NT2/D1 (cell line): Measurements from ENCODE around the gene PANX2.

ENCODE experiments used
- DNase-seq: peaks from one replicate; pipeline ENCODE4 v3.0.0-alpha.2; 2011; ENCODE audit warnings: low read depth, low spot score
- H3K27me3 ChIP-seq: 2 replicates; pipeline ENCODE4 v1.6.0; 2011; ENCODE audit warnings: mild to moderate bottlenecking; ENCODE audit not compliant: insufficient read length, insufficient read depth
- H3K36me3 ChIP-seq: 2 replicates; pipeline ENCODE4 v1.6.1; 2011; ENCODE audit warnings: mild to moderate bottlenecking, low read length, mixed read lengths; ENCODE audit not compliant: insufficient read depth, insufficient read length
- H3K4me1 ChIP-seq: 2 replicates; pipeline ENCODE4 v1.5.1; 2011; ENCODE audit not compliant: insufficient read depth, insufficient read length
- H3K4me3 ChIP-seq: 2 replicates; pipeline ENCODE4 v1.5.1; 2011; ENCODE audit warnings: low read depth; ENCODE audit not compliant: insufficient read length
- H3K9ac ChIP-seq: 2 replicates; pipeline ENCODE4 v1.6.0; 2011; ENCODE audit warnings: low read depth; ENCODE audit not compliant: insufficient read length
- H3K9me3 ChIP-seq: 2 replicates; pipeline ENCODE4 v1.5.1; 2011; ENCODE audit warnings: mild to moderate bottlenecking, low read length; ENCODE audit not compliant: insufficient read depth
- SUZ12 ChIP-seq: IDR thresholded peaks from 2 replicates; pipeline ENCODE4 v1.6.1; 2011; ENCODE audit not compliant: insufficient read length, insufficient read depth; ENCODE audit errors: extremely low read depth
- YY1 ChIP-seq: IDR thresholded peaks from 2 replicates; pipeline ENCODE4 v1.6.1; 2011; ENCODE audit not compliant: insufficient read length, insufficient read depth
- ZNF274 ChIP-seq: IDR thresholded peaks from 2 replicates; pipeline ENCODE4 v1.6.1; 2011; ENCODE audit warnings: mild to moderate bottlenecking, low read depth, low read length

The PANX2 gene

GRCh38 chr22:50174382-50175190 is 4.1 kb downstream of the PANX2 start:
- H3K27me3 ChIP-seq: peaks cover 15% of the 10 kb centered on the region
- peaks cover 12% of the 10 kb centered on the region for H3K4me1 ChIP-seq
- no peak for TF ChIP-seq YY1
- TF ChIP-seq ZNF274: no peak
- TF ChIP-seq SUZ12: no peak
- no peaks in the 10 kb centered on the region for H3K9me3 ChIP-seq
- H3K9ac ChIP-seq: no peak overlapping the region
- no peak for DNase-seq
- H3K4me3 ChIP-seq: no peak overlapping the region
- H3K36me3 ChIP-seq: no peaks in the 10 kb centered on the region

DNA sequence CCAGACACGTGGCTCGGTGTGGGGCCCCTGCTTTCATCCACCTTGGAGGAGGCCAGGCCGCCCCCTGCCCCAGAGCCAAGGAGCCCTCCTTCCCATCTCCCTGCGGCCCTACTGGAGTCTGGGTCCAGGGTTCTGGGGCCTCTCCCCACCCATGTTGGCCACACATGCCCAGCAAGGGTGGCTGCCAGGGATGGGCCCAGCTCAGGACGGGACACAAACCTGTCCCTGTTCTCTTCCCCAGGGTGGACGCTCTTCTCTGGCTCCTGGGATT is 4.6 kb downstream of the PANX2 start:
- no peak overlapping the region for H3K9ac ChIP-seq
- no peak overlapping the region for H3K4me3 ChIP-seq
- TF ChIP-seq YY1: no peak
- TF ChIP-seq SUZ12: no peak
- no peak for TF ChIP-seq ZNF274
- DNase-seq: no peak
- peaks cover 12% of the 10 kb centered on the region for H3K4me1 ChIP-seq
- H3K36me3 ChIP-seq: no peaks in the 10 kb centered on the region
- H3K9me3 ChIP-seq: no peaks in the 10 kb centered on the region
- H3K27me3 ChIP-seq: peaks cover 15% of the 10 kb centered on the region

DNA sequence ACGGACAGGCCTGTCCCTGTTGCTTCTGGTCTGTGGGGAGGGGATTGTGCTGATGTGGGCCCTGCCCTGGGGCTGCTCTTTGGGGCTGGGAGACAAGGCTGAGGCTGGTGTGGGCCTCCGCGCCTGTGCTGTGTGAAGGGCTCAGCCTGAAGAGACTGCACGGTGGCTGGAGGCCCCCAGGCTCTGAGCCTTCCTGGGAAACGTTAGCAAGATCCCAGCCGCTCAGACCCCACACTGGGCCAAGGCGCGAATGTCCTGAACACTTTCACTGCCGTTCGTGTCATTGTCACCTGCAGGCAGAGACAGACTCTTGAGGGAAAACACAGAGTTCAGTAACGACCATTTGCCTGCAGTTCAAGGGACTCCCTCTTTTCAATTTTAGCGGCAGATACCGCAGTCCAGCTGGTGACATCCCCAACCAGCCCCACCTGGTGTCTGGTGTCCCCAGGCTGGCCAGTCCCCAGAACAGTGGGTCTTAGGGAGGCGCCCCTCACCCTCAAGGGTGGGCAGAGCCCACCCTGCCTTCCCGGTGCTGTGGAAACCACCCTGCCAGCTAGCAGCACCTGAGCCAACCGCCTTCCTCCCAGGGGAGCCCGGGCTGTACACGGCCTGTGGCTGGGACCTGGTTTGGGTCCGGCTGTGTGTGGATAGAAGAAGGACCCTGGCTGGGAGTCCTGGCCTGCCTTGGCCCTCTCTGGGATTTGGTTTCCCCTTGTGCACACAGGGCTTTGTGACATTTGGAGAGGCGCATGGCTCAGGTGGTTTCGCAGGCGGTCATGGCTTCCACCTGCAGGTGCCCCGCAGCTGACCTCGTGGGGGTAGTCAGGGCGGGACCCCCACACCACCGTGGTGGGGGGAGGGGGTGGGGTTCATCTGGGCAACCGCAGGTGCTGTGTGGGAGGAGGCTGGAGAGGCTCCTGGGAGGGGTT is 5.7 kb downstream of the PANX2 start:
- Histone ChIP-seq H3K4me3 (no peak overlapping the region), H3K9ac (no peak overlapping the region), H3K4me1 (peaks cover 12% of the 10 kb centered on the region), H3K27me3 (peaks cover 9% of the 10 kb centered on the region), H3K36me3 (no peaks in the 10 kb centered on the region), H3K9me3 (no peaks in the 10 kb centered on the region)
- TF ChIP-seq ZNF274 (no peak), YY1 (no peak), SUZ12 (no peak)
- no peak for DNase-seq

DNA sequence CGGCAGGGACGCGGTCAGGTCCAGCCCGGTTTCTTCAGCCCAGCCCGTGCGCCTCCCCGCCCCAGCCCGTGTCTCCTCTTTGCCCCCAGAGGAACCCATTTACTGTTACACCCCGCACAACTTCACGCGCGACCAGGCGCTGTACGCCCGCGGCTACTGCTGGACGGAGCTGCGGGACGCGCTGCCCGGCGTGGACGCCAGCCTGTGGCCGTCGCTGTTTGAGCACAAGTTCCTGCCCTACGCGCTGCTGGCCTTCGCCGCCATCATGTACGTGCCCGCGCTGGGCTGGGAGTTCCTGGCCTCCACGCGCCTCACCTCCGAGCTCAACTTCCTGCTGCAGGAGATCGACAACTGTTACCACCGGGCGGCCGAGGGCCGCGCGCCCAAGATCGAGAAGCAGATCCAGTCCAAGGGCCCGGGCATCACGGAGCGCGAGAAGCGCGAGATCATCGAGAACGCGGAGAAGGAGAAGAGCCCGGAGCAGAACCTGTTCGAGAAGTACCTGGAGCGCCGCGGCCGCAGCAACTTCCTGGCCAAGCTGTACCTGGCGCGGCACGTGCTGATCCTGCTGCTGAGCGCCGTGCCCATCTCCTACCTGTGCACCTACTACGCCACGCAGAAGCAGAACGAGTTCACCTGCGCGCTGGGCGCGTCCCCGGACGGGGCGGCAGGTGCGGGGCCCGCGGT is 6.5 kb downstream of the PANX2 start:
- H3K9ac ChIP-seq: no peak overlapping the region

DNA sequence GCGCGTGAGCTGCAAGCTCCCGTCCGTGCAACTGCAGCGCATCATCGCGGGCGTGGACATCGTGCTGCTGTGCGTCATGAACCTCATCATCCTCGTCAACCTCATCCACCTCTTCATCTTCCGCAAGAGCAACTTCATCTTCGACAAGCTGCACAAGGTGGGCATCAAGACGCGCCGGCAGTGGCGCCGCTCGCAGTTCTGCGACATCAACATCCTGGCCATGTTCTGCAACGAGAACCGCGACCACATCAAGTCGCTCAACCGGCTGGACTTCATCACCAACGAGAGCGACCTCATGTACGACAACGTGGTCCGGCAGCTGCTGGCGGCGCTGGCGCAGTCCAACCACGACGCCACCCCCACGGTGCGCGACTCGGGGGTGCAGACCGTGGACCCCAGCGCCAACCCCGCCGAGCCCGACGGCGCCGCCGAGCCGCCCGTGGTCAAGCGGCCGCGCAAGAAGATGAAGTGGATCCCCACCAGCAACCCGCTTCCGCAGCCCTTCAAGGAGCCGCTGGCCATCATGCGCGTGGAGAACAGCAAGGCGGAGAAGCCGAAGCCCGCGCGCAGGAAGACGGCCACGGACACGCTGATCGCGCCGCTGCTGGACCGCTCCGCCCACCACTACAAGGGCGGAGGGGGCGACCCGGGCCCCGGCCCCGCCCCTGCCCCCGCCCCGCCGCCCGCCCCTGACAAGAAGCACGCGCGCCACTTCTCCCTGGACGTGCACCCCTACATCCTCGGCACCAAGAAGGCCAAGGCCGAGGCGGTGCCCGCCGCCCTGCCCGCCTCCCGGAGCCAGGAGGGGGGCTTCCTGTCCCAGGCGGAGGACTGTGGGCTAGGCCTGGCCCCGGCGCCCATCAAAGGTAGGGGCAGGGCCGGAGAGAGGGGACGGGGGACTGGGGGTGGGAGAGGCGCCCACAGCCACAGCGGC is 7.3 kb downstream of the PANX2 start:
- Histone ChIP-seq H3K9ac (no peak overlapping the region), H3K36me3 (no peaks in the 10 kb centered on the region), H3K9me3 (no peaks in the 10 kb centered on the region), H3K4me1 (peaks cover 7% of the 10 kb centered on the region), H3K4me3 (no peak overlapping the region), H3K27me3 (no peaks in the 10 kb centered on the region)
- DNase-seq: no peak
- no peak for TF ChIP-seq SUZ12
- no peak for TF ChIP-seq YY1
- TF ChIP-seq ZNF274: no peak

More for the DNA sequence above, 6.5 kb downstream of the PANX2 start:
- Histone ChIP-seq H3K4me3 (no peak overlapping the region), H3K27me3 (peaks cover 1% of the 10 kb centered on the region), H3K36me3 (no peaks in the 10 kb centered on the region), H3K9me3 (no peaks in the 10 kb centered on the region), H3K4me1 (peaks cover 7% of the 10 kb centered on the region)
- DNase-seq: no peak
- no peak for TF ChIP-seq YY1
- no peak for TF ChIP-seq ZNF274
- no peak for TF ChIP-seq SUZ12

- no peaks in the 10 kb centered on the region for H3K27me3 ChIP-seq
- TF ChIP-seq SUZ12: no peak
- TF ChIP-seq ZNF274: no peak
- no peak for TF ChIP-seq YY1
- H3K9me3 ChIP-seq: no peaks in the 10 kb centered on the region
- no peak overlapping the region for H3K9ac ChIP-seq
- H3K36me3 ChIP-seq: no peaks in the 10 kb centered on the region
- DNase-seq: no peak
- H3K4me3 ChIP-seq: no peak overlapping the region
- H3K4me1 ChIP-seq: peaks cover 7% of the 10 kb centered on the region
These were observed 7.9 kb downstream of the PANX2 start for GRCh38 chr22:50178471-50178864.
